Mammary epithelial cell (primary cell): ENCODE measurements around the gene RHBDL2.

Experiments
- CTCF ChIP-seq, 2 donors: IDR thresholded peaks in 1 of 2; conservative IDR thresholded peaks in 1 of 2; 2 replicates each; pipeline ENCODE4 v1.5.1; 2011 to 2012; ENCODE audit warnings: inconsistent platforms in 2 of 2, low read length in 2 of 2, mild to moderate bottlenecking in 2 of 2, control low read depth in 1 of 2, low read depth in 1 of 2; ENCODE audit not compliant: insufficient read depth in 1 of 2; ENCODE audit errors: extremely low read depth in 1 of 2
- EZH2 ChIP-seq: IDR thresholded peaks from 2 replicates; pipeline ENCODE4 v1.6.1; 2012; ENCODE audit warnings: low read length, inconsistent platforms, borderline replicate concordance

GRCh38 chr1:38929476-38929875 lies 12.2 kb downstream of the RHBDL2 start:
- TF ChIP-seq CTCF (conservative IDR thresholded peaks at IDR 0.05 in 1 of 2, IDR thresholded peaks at IDR 0.05 in 1 of 2; ENCODE audit: extremely low read depth in 1 of 2, insufficient read depth in 1 of 2, low read depth in 1 of 2, low read length in 2 of 2): no peak
- no peak for TF ChIP-seq EZH2
